GM19043 (cell line): ENCODE results near the gene DDX10.

Source experiments
- ATAC-seq: cut with Tn5 transposase; IDR thresholded peaks from one replicate; pipeline ENCODE4 v1.9.1; 2021; ENCODE audit warnings: low read depth; ENCODE audit not compliant: unreplicated experiment

DDX10 gene

GRCh38 chr11:108926841-108927577, 262.1 kb downstream of the DDX10 start:
- ATAC-seq = no peak

GRCh38 chr11:108927791-108928545, 263.1 kb downstream of the DDX10 start:
- ATAC-seq = no peak

- ATAC-seq = no peak
Observed at GRCh38 chr11:108929241-108929640, 264.4 kb downstream of the DDX10 start.

- ATAC-seq = no peak
Observed at GRCh38 chr11:108931168-108931567, 266.3 kb downstream of the DDX10 start.

- no peak for ATAC-seq
Observed at GRCh38 chr11:108933630-108934029, 268.8 kb downstream of the DDX10 start.

GRCh38 chr11:108934289-108934688, 269.4 kb downstream of the DDX10 start:
- no peak for ATAC-seq

- no peak for ATAC-seq
Observed at GRCh38 chr11:108934696-108935095, 269.8 kb downstream of the DDX10 start.

GRCh38 chr11:108937746-108938145, 272.9 kb downstream of the DDX10 start:
- ATAC-seq = no peak

- ATAC-seq = no peak
Observed at GRCh38 chr11:108938604-108939003, 273.7 kb downstream of the DDX10 start.

GRCh38 chr11:108939135-108939534, 274.3 kb downstream of the DDX10 start:
- no peak for ATAC-seq

GRCh38 chr11:108943853-108944252, 279.0 kb downstream of the DDX10 start:
- ATAC-seq = no peak

- ATAC-seq = no peak
Observed at GRCh38 chr11:108944471-108945178, 279.8 kb downstream of the DDX10 start.

GRCh38 chr11:108945341-108945740, 280.5 kb downstream of the DDX10 start:
- ATAC-seq = no peak

GRCh38 chr11:108947654-108948570, 283.0 kb downstream of the DDX10 start:
- no peak for ATAC-seq

- ATAC-seq = no peak
Observed at GRCh38 chr11:108958368-108959104, 293.7 kb downstream of the DDX10 start.

GRCh38 chr11:108959105-108959761, 294.4 kb downstream of the DDX10 start:
- ATAC-seq = no peak

GRCh38 chr11:108959874-108960273, 295.0 kb downstream of the DDX10 start:
- ATAC-seq = no peak

- ATAC-seq = no peak
Observed at GRCh38 chr11:108960501-108960900, 295.6 kb downstream of the DDX10 start.

GRCh38 chr11:108961095-108961494, 296.2 kb downstream of the DDX10 start:
- no peak for ATAC-seq
